Measurements from ENCODE around the gene RAP1GAP. TPM values are rescaled to one million over a fixed set of nuclear protein-coding genes. Genes with fewer than 3 reads are reported as not detected.

The RAP1GAP gene
- total RNA-seq, 2 experiments from 2014 or later: not detected

DNA sequence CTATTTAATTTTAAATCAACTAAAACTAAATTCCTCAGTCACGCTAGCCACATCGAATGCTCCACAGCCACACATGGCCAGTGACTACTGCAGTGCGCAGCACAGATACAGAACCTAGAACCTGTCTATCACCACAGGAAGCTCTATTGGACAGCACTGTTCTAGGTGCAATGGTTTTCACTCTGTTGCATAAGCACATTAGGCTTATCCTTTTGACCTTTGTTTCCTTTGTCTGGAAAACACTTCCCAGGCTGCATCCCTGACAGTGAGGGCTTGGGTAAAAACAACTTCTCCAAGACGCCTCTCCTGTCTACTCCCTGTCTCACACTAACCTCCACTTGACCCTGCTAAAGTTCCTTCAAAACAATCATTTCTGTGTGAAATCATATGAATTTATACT is 33.6 kb upstream of the RAP1GAP start:
- H2AFZ ChIP-seq (ENCODE audit: low read length): no peak overlapping the region
- H3K79me2 ChIP-seq (ENCODE audit: insufficient read depth, low read depth, low read length): no peaks in the 10 kb centered on the region
- CTCF ChIA-PET (ENCODE audit: unreplicated experiment): no interaction called here
- POLR2A ChIA-PET: no interaction called here
- intact Hi-C loops (cut with micrococcal nuclease; ENCODE audit: unreplicated experiment): loop anchor here (1.0 to 2.0 kb wide), 2 partner anchors 80 to 262 kb away; partner anchors contain the start of gene USP48
- peaks cover 90% of the 10 kb centered on the region for H3K36me3 ChIP-seq (ENCODE audit: insufficient read depth, low read length)
- no peaks in the 10 kb centered on the region for H4K20me1 ChIP-seq (ENCODE audit: insufficient read depth, low read length)
- DNase-seq (ENCODE audit: low spot score): no peak
- no peak overlapping the region for H3K4me2 ChIP-seq (ENCODE audit: low read length)
- H3K9me2 ChIP-seq (ENCODE audit: insufficient read depth, low read length): no peaks in the 10 kb centered on the region
- TF ChIP-seq, protein P1, sequence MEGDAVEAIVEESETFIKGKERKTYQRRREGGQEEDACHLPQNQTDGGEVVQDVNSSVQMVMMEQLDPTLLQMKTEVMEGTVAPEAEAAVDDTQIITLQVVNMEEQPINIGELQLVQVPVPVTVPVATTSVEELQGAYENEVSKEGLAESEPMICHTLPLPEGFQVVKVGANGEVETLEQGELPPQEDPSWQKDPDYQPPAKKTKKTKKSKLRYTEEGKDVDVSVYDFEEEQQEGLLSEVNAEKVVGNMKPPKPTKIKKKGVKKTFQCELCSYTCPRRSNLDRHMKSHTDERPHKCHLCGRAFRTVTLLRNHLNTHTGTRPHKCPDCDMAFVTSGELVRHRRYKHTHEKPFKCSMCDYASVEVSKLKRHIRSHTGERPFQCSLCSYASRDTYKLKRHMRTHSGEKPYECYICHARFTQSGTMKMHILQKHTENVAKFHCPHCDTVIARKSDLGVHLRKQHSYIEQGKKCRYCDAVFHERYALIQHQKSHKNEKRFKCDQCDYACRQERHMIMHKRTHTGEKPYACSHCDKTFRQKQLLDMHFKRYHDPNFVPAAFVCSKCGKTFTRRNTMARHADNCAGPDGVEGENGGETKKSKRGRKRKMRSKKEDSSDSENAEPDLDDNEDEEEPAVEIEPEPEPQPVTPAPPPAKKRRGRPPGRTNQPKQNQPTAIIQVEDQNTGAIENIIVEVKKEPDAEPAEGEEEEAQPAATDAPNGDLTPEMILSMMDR (conservative IDR thresholded peaks at IDR 0.05; ENCODE audit: low read length): no peak
- no peak for TF ChIP-seq EZH2phosphoT487 (IDR thresholded peaks at IDR 0.05; ENCODE audit: borderline replicate concordance, low read depth, low read length)
- no peaks in the 10 kb centered on the region for H3K4me1 ChIP-seq (ENCODE audit: insufficient read depth, low read length, poor library complexity, severe bottlenecking)
- H3K9me3 ChIP-seq (ENCODE audit: low read length): no peaks in the 10 kb centered on the region
- no TSS peak for BruUV-seq (replicated peaks)
- no peak overlapping the region for H3K4me3 ChIP-seq (ENCODE audit: low read depth, low read length, poor library complexity, severe bottlenecking)
- no peak overlapping the region for H3K27ac ChIP-seq (ENCODE audit: low read depth, low read length, poor library complexity, severe bottlenecking)

DNA sequence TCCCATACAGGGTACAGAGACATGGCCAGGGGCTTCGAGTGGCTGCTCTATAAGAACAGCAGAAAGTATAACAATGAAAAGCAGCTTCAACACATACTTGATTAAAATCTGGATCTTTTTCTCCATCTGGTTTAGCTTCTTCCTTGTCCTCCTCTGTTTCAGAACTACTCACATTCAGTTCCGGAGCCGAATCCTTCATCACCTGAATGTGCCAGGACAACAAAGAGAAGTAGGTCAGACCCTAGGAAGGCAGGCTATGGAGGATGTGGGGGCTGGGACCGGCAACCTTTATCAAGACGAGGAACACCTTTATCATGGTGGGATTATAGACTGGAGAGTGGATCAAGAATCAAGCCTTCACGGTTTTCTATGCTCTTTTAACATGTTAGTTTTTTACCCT is 32.2 kb upstream of the RAP1GAP start:
- POLR2A ChIA-PET: interaction anchor here (0.7 to 1.2 kb wide), 2 partner anchors 19 to 47 kb away, joined by 3 to 5 read pairs; no protein-coding TSS in a partner anchor
- no TSS peak for BruUV-seq (replicated peaks)
- no peak overlapping the region for H3K4me2 ChIP-seq (ENCODE audit: low read length)
- H3K9me3 ChIP-seq (ENCODE audit: low read length): no peaks in the 10 kb centered on the region
- H3K27ac ChIP-seq (ENCODE audit: low read depth, low read length, poor library complexity, severe bottlenecking): no peak overlapping the region
- H4K20me1 ChIP-seq (ENCODE audit: insufficient read depth, low read length): no peaks in the 10 kb centered on the region
- no peak overlapping the region for H2AFZ ChIP-seq (ENCODE audit: low read length)
- intact Hi-C loops (cut with micrococcal nuclease; ENCODE audit: unreplicated experiment): no loop called here
- H3K36me3 ChIP-seq (ENCODE audit: insufficient read depth, low read length): peaks cover 82% of the 10 kb centered on the region
- DNase-seq (ENCODE audit: low spot score): no peak
- H3K4me1 ChIP-seq (ENCODE audit: insufficient read depth, low read length, poor library complexity, severe bottlenecking): no peaks in the 10 kb centered on the region
- CTCF ChIA-PET (ENCODE audit: unreplicated experiment): no interaction called here
- H3K4me3 ChIP-seq (ENCODE audit: low read depth, low read length, poor library complexity, severe bottlenecking): no peak overlapping the region
- H3K9me2 ChIP-seq (ENCODE audit: insufficient read depth, low read length): no peaks in the 10 kb centered on the region
- no peaks in the 10 kb centered on the region for H3K79me2 ChIP-seq (ENCODE audit: insufficient read depth, low read depth, low read length)
- TF ChIP-seq, protein P1 (conservative IDR thresholded peaks at IDR 0.05; ENCODE audit: low read length): no peak
- TF ChIP-seq EZH2phosphoT487 (IDR thresholded peaks at IDR 0.05; ENCODE audit: borderline replicate concordance, low read depth, low read length): no peak

DNA sequence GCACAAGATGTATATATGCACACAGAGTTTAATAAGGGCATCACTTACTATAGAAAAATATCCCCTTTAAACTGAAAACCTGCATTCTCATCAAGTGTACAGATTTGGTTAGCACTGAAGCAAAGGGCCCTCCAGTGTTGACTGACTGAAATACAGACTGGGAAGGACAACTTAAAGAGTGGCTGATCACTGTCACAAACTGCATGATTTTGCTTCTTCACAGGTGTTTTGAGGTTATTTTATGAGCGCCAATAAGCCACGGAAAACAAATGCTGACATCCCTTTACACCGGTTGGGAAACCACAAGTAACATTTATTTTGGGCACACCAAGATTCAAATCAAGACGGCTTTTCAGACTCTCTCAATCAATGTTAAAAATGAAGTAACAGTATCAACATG is 30.9 kb upstream of the RAP1GAP start:
- no peaks in the 10 kb centered on the region for H3K9me3 ChIP-seq (ENCODE audit: low read length)
- POLR2A ChIA-PET: no interaction called here
- peaks cover 75% of the 10 kb centered on the region for H3K36me3 ChIP-seq (ENCODE audit: insufficient read depth, low read length)
- H3K4me1 ChIP-seq (ENCODE audit: insufficient read depth, low read length, poor library complexity, severe bottlenecking): no peaks in the 10 kb centered on the region
- H3K9me2 ChIP-seq (ENCODE audit: insufficient read depth, low read length): no peaks in the 10 kb centered on the region
- DNase-seq (ENCODE audit: low spot score): no peak
- no peak overlapping the region for H3K4me2 ChIP-seq (ENCODE audit: low read length)
- H3K27ac ChIP-seq (ENCODE audit: low read depth, low read length, poor library complexity, severe bottlenecking): no peak overlapping the region
- H3K4me3 ChIP-seq (ENCODE audit: low read depth, low read length, poor library complexity, severe bottlenecking): no peak overlapping the region
- no peaks in the 10 kb centered on the region for H3K79me2 ChIP-seq (ENCODE audit: insufficient read depth, low read depth, low read length)
- intact Hi-C loops (cut with micrococcal nuclease; ENCODE audit: unreplicated experiment): no loop called here
- no peak for TF ChIP-seq EZH2phosphoT487 (IDR thresholded peaks at IDR 0.05; ENCODE audit: borderline replicate concordance, low read depth, low read length)
- TF ChIP-seq, protein P1 (conservative IDR thresholded peaks at IDR 0.05; ENCODE audit: low read length): no peak
- BruUV-seq (replicated peaks): no TSS peak
- no peaks in the 10 kb centered on the region for H4K20me1 ChIP-seq (ENCODE audit: insufficient read depth, low read length)
- no peak overlapping the region for H2AFZ ChIP-seq (ENCODE audit: low read length)
- CTCF ChIA-PET (ENCODE audit: unreplicated experiment): no interaction called here
